ENCODE data around the gene ENPP6.

DNA sequence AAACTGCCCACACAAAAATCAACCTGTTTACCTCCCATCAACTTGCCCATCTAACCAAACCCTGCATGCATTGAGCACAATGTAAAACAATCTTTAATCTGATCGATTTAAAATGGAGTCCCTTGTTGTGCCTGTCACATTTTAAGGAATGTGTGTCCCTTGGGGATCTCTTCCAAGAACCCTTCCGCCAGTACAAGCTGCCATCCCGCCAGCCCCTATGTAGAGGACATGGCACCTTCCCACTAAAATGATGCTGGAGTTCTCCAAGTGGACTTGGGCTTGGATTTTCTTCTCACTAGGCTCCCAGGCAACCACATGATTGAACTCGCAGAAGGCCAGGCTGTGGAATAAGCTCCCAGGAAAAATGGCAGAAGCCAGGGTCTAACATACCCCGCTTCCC lies 45.8 kb upstream of the ENPP6 start:
- TF ChIP-seq POLR2AphosphoS5 (IDR thresholded peaks at IDR 0.05; ENCODE audit: low read depth, low read length) (no peak), POLR2A (IDR thresholded peaks at IDR 0.05; ENCODE audit: low read depth, low read length) (no peak; the same call in 1 of the 2 replicates), TAF1 (IDR thresholded peaks at IDR 0.05; ENCODE audit: borderline replicate concordance, low read depth, low read length) (no peak)
